ENCODE data around the gene PODXL. TPM values are rescaled to one million over a fixed set of nuclear protein-coding genes. Genes with fewer than 3 reads are reported as not detected.

PODXL gene
- total and polyA plus RNA-seq, 4 donors: 1.2 to 3.6 (median 1.6) TPM

- TF ChIP-seq ZBTB33 (IDR thresholded peaks at IDR 0.05) (no peak), HNF4G (IDR thresholded peaks at IDR 0.05) (no peak), ATF3 (IDR thresholded peaks at IDR 0.05) (no peak), HNF4A (conservative IDR thresholded peaks at IDR 0.05) (no peak), MAX (IDR thresholded peaks at IDR 0.05) (no peak), FOXA2 (IDR thresholded peaks at IDR 0.05) (no peak)
These were observed 68.1 kb downstream of the PODXL start (continued) for GRCh38 chr7:131488361-131488760.

- Histone ChIP-seq H3K36me3 (ENCODE audit: control insufficient read depth in 4 of 4, insufficient read depth in 3 of 4, low read depth in 1 of 4, low read length in 3 of 4) (peaks cover 0 to 17% (median 3%) of the 10 kb centered on the region in 4 donors), H3K27me3 (ENCODE audit: control insufficient read depth in 4 of 4, insufficient read depth in 4 of 4, low read length in 3 of 4) (no peaks in the 10 kb centered on the region), H3K9me3 (ENCODE audit: control insufficient read depth in 4 of 4, low read length in 3 of 4) (no peaks in the 10 kb centered on the region), H3K4me3 (ENCODE audit: low read depth in 1 of 3, low read length in 3 of 3) (no peak overlapping the region), H3K9ac (ENCODE audit: low read depth in 1 of 2, low read length in 2 of 2) (no peak overlapping the region), H3K27ac (ENCODE audit: low read depth in 1 of 2, low read length in 2 of 2) (no peak overlapping the region), H3K4me1 (ENCODE audit: control insufficient read depth in 4 of 4, insufficient read depth in 4 of 4, low read length in 3 of 4) (no peaks in the 10 kb centered on the region)
- TF ChIP-seq YY1 (IDR thresholded peaks at IDR 0.05) (no peak), NR2F2 (IDR thresholded peaks at IDR 0.05) (no peak), EGR1 (IDR thresholded peaks at IDR 0.05; ENCODE audit: low read depth in 2 of 2) (no peak), SP1 (IDR thresholded peaks at IDR 0.05) (no peak), GABPA (IDR thresholded peaks at IDR 0.05 in 1 of 2, conservative IDR thresholded peaks at IDR 0.05 in 1 of 2) (no peak), RXRA (IDR thresholded peaks at IDR 0.05) (no peak)
- DNase-seq (ENCODE audit: low spot score): no peak
- 83% methylated on average over 1 of the region's 1 CpG for WGBS
These were observed 69.2 kb downstream of the PODXL start for GRCh38 chr7:131487217-131487616.

GRCh38 chr7:131486346-131486745 is 70.1 kb downstream of the PODXL start:
- Histone ChIP-seq H3K27ac (ENCODE audit: low read depth in 1 of 2, low read length in 2 of 2) (no peak overlapping the region), H3K9ac (ENCODE audit: low read depth in 1 of 2, low read length in 2 of 2) (no peak overlapping the region), H3K4me3 (ENCODE audit: low read depth in 1 of 3, low read length in 3 of 3) (no peak overlapping the region), H3K4me1 (ENCODE audit: control insufficient read depth in 4 of 4, insufficient read depth in 4 of 4, low read length in 3 of 4) (no peaks in the 10 kb centered on the region), H3K27me3 (ENCODE audit: control insufficient read depth in 4 of 4, insufficient read depth in 4 of 4, low read length in 3 of 4) (no peaks in the 10 kb centered on the region), H3K36me3 (ENCODE audit: control insufficient read depth in 4 of 4, insufficient read depth in 3 of 4, low read depth in 1 of 4, low read length in 3 of 4) (peaks cover 0 to 13% (median 3%) of the 10 kb centered on the region in 4 donors), H3K9me3 (ENCODE audit: control insufficient read depth in 4 of 4, low read length in 3 of 4) (no peaks in the 10 kb centered on the region)
- 95% methylated on average over 2 of the region's 2 CpGs for WGBS
- no peak for TF ChIP-seq YY1 (IDR thresholded peaks at IDR 0.05)
- no peak for TF ChIP-seq ATF3 (IDR thresholded peaks at IDR 0.05)
- no peak for TF ChIP-seq EGR1 (IDR thresholded peaks at IDR 0.05; ENCODE audit: low read depth in 2 of 2)
- no peak for TF ChIP-seq MAX (IDR thresholded peaks at IDR 0.05)
- no peak for TF ChIP-seq TAF1 (conservative IDR thresholded peaks at IDR 0.05)
- TF ChIP-seq FOXA1 (IDR thresholded peaks at IDR 0.05): no peak
- TF ChIP-seq NR2F2 (IDR thresholded peaks at IDR 0.05): no peak
- no peak for TF ChIP-seq CTCF (IDR thresholded peaks at IDR 0.05; ENCODE audit: low read depth, low read length, missing input control)
- no peak for TF ChIP-seq ZBTB33 (IDR thresholded peaks at IDR 0.05)
- TF ChIP-seq JUND (IDR thresholded peaks at IDR 0.05): no peak
- no peak for TF ChIP-seq SP1 (IDR thresholded peaks at IDR 0.05)
- no peak for TF ChIP-seq RXRA (IDR thresholded peaks at IDR 0.05)
- TF ChIP-seq RAD21 (IDR thresholded peaks at IDR 0.05): no peak
- TF ChIP-seq HNF4A (conservative IDR thresholded peaks at IDR 0.05): no peak
- TF ChIP-seq FOXA2 (IDR thresholded peaks at IDR 0.05): no peak
- no peak for TF ChIP-seq REST (IDR thresholded peaks at IDR 0.05)
- TF ChIP-seq GABPA (IDR thresholded peaks at IDR 0.05 in 1 of 2, conservative IDR thresholded peaks at IDR 0.05 in 1 of 2): no peak
- no peak for TF ChIP-seq HNF4G (IDR thresholded peaks at IDR 0.05)
- no peak for DNase-seq (ENCODE audit: low spot score)
